GM12875 (cell line): ENCODE data around the gene DLST.

Source experiments
- H3K4me3 ChIP-seq: one replicate; pipeline ENCODE4 v1.5.1; 2011; ENCODE audit warnings: low read depth, low read length, control low read depth
- TF ChIP-seq, protein P1 (sequence below): IDR thresholded peaks from 2 replicates; pipeline ENCODE4 v1.5.1; 2011; ENCODE audit warnings: low read depth, mild to moderate bottlenecking, control low read depth, inconsistent platforms, low read length, moderate library complexity, borderline replicate concordance; ENCODE audit not compliant: insufficient read depth

DLST gene

DNA sequence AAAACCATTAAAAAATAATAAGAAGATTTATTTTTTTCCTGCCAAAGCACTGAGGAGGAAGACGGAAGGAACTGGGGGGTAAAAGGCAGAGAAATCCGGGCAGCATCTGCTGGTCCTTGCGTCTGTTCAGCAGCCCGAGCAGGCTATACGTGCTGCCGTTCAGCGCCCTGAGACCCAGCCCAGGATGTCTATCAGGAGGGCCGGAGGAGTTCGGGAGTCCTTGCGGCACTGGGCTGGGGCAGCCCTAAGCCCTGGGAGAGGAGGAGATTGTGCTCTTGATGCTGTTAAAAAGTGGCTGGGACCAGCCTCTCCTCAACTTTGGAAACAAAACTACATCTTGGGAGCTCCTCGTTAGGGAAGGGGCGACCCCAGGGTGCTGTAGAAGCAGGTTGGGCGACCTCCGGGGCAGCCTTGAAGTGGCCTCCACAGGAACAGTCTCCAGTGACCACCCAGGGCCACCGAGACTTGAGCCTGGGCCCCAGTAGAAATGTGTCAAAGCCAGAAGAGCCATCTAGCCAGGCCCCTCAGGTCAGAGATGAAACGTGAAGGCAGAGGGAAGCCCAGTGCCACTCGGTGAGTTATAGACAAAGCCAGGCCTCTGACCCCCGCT, 59.3 kb downstream of the DLST start:
- peak overlapping the region; percentile 58 for H3K4me3 ChIP-seq
- TF ChIP-seq, protein P1, sequence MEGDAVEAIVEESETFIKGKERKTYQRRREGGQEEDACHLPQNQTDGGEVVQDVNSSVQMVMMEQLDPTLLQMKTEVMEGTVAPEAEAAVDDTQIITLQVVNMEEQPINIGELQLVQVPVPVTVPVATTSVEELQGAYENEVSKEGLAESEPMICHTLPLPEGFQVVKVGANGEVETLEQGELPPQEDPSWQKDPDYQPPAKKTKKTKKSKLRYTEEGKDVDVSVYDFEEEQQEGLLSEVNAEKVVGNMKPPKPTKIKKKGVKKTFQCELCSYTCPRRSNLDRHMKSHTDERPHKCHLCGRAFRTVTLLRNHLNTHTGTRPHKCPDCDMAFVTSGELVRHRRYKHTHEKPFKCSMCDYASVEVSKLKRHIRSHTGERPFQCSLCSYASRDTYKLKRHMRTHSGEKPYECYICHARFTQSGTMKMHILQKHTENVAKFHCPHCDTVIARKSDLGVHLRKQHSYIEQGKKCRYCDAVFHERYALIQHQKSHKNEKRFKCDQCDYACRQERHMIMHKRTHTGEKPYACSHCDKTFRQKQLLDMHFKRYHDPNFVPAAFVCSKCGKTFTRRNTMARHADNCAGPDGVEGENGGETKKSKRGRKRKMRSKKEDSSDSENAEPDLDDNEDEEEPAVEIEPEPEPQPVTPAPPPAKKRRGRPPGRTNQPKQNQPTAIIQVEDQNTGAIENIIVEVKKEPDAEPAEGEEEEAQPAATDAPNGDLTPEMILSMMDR: no peak

GRCh38 chr14:74941676-74942097, 60.0 kb downstream of the DLST start:
- TF ChIP-seq, protein P1: no peak
- peak overlapping the region; percentile 58 for H3K4me3 ChIP-seq

DNA sequence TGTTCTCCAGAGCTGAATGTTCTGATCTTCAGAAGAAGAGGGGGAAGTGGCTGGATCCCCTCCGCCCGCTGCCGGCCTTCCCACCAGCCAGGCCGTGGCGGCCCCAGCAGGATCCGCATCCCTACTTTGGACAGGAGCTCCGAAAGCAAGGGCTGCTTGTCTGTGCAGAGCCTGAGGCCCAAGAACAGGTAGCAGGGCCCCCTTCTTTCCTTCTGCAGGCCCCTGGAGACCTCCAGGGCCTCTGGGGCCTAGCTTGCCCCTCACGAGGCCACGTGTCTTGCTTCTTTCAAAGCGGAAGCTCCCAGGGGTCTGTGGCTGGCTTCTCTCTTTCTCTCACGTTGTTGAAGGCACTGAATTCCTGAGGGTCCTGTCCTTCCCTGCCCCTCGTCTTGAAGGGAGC, 60.5 kb downstream of the DLST start:
- TF ChIP-seq, protein P1: no peak
- H3K4me3 ChIP-seq: peak overlapping the region; percentile 58

DNA sequence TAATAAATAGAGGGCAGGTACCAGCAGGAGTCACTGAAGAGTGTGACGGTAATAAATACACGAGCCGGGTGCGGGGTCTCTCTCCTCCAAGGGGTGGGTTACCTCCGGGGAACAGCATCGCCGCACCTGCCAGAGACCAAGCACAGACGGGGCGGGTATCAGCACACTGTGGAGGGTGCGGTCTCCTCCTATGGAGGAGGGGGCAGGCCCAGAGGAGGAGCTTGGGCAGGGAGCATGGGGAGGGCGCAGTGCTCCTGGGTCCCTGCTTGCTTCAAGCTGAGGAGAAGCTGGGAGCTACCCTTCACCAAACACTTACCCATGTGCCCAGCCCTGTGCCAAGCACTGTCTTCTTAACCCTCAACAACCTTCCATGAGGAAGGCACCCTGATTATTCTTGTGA, 60.9 kb downstream of the DLST start:
- TF ChIP-seq, protein P1: no peak
- H3K4me3 ChIP-seq: peak overlapping the region; percentile 58

GRCh38 chr14:74945261-74945851, 63.6 kb downstream of the DLST start:
- TF ChIP-seq, protein P1: peak; percentile 66
- H3K4me3 ChIP-seq: no peak overlapping the region

GRCh38 chr14:74945852-74946658, 64.3 kb downstream of the DLST start:
- H3K4me3 ChIP-seq: no peak overlapping the region
- TF ChIP-seq, protein P1: peak; percentile 98

GRCh38 chr14:74946659-74947281, 65.1 kb downstream of the DLST start:
- no peak overlapping the region for H3K4me3 ChIP-seq
- TF ChIP-seq, protein P1: no peak
